Stimulated activated CD8-positive, alpha-beta memory T cell treated with anti-CD3 and anti-CD28 coated beads, Interleukin-7, amount 100 ng/mL, for 24 hours (primary cell): ENCODE measurements around the gene TTC39A.

Experiments
- DNase-seq: peaks from one replicate; pipeline ENCODE4 v3.0.0-alpha.2; 2020; ENCODE audit warnings: low read depth

Gene TTC39A

DNA sequence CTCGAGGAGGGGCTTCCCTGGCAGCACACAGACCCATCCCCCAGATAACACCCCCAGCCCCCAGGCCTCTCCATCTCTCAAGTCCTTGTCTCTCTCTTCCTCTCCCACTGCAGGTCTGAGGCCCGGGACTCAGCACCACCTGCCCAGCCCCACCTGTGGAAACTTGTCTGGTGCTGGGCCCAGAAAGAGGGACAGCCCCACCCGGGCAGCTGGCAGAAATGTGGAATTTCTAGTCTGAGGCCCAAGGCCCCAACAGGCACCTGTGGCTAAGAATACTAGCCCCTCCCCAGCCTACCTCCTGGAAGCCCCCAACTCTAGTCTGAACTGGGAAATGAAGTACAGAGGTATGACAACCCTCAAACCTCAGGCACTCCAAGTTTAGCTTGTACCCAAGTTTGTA lies 15.4 kb downstream of the TTC39A start:
- DNase-seq = no peak

DNA sequence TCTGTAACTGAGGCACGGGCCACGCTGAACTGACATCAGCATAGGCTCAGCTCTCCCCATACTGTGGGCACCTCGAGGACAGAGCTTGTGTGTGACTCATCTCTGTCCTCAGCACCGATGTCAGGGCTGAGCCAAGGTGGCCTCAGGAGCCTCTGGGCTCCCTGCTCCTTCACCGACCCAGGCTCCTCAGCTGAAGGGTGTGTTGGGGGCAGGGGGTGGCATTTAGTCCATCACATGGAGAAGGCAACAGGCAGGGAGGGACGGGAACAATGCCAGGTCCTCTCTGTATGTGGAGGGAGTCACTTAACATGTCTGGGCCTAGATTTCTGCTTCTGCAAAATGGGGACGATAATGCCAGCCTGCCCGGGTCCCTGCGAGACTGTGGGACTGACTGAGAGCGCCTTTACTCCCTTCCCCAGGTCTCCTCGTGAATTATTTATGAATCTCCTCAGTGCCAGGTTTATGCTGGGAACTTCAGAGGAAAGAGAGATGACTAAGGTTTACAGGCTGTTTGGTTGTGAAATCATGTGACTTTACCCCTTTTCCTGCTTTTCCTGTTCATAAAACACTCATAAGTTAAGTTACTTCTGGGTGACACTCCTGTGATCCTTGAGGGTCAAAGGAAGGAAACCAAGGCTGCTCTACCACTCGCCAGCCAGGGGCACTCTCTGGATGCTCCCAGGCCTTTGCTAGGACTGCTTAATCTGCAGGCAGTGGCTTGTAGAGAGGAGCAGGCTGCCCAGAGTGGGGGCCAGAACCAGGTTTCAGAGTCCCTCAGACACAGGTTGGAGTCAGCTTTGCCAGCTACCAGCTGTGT lies 16.2 kb downstream of the TTC39A start:
- no peak for DNase-seq

DNA sequence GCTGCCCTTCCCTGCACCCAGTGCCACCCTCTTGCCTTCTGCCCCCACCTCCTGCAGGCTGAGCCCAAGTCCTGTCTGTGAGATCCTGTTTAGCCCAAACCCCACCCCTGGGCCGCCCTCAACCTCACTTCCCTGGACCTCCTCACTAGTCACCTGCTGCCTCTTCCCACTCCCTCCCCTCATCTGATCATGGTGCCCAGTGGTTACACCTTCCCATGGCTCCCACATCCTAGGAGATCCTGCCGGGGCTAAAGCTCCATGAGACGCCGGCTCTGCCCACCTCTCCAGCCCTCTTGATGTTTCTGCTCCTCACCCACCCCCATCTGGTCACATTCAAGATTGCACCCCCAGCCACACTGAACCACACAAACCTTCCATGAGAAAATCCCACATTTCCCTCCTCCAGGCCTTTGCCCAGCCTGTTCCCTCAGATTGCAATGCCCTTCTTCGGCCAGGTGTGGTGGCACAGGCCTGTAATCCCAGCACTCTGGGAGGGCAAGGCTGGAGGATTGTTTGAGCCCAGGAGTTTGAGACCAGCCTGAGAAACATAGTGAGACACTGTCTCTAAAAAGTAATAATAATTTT lies 17.0 kb downstream of the TTC39A start:
- DNase-seq = no peak

DNA sequence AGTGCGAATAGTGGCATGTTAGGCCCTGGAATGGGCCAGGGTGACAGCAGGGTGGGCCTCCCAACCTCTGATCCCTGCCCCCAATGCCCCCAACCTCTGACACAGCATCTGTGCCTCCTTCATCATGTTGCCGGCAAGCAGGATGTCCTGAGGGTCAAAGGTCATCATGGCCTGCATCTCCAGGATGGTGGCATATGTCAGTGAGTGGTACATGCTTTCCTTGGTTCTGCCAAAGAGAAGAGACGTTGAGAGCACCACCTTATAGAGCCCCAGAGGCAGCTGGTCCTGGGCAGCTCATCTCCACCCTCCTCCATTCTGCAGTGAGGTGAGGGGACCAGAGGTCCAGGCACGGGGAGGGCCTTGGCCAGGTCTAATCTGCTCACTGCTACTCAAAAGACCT lies 17.6 kb downstream of the TTC39A start:
- no peak for DNase-seq

DNA sequence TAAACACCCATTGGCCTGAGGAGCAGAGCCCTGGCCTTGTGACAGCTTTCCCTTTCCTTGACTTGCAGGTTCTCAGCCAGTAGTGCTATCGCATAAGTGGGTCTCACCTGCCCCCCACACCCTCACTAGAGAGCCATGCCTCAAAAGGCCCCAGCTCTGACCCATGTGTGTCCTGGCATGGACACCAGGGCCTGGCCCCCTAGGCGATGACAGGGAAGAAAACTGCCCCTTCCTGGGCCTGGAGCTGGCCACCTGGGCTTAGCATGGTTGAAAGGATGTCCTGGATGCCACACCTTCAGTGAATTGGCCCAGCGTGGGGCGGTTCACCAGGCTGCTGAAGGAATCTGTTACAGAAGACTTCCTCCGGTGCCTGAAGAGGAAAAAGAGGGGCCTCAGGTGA lies 18.5 kb downstream of the TTC39A start:
- no peak for DNase-seq

DNA sequence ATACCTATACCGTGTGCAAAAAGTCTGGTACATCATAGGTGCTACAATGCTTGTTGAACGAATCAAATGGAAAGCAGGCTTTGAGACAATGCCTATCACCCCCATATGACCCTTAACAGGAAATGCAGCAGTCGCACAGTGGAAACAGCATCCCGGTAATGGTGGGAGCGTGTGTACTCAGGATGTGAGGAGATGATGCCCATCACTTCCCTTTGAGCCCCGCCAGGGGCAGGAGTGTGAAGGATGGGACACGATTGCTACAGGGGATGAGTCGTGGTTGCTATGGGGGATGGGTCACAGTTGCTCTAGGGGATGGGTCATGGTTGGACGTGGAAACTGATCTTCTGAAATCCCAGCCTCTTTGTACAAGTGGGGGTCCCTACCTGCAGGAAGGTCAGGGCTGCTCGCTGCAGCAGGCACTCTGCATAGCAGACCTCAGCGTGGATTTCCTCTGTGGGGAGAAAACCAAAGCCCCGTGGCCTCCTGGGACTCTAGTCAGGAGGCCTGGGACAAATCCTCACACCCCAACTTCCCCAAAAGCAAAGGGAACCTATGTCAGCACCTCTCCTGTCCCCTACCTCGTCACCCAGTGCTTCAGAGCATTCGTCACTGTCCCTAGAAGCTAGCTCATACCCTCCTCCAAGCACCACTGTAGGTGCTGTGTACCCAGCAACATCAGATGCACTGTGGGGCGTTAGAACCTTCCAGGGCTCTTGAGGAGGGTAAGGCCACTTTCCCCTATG lies 19.3 kb downstream of the TTC39A start:
- DNase-seq = no peak

DNA sequence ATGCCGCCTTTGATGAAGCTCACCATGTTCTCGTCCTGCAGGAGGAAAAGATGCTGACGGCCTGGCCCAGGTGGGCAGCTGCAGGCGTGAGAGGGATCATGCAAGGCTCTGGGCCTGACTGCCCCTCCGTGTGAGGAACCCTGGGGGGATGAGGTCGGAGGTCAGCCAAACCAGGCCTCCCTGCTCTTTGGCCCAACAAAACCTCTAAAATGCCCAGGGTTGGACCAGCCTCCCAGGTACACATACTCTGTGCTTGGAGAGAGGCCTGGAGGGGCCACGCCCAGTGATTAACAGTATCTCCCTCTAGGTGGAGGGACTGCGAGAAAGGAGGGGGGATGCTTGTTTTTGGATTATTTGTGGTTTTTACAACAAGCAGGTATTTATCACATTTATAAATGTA lies 21.1 kb downstream of the TTC39A start:
- DNase-seq = no peak

DNA sequence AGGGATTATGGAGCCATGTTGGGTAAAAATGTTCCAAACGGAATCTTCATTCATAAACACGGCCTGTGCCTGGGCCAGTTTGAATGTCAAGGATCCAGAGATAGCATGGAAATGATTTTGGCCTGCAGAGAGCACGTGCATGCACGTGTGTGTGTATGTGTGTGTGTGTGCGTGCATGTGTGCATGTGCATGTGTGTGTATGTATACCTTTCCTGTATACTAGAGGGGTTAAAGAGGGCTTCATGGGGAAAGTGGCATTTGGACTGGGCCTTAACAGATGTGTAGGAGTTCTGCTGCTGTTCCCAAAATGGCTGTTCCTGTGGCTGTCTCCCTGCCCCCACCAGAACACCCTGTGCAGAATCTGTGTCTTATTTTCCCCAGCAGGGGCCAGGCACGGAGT lies 21.7 kb downstream of the TTC39A start:
- DNase-seq = no peak

DNA sequence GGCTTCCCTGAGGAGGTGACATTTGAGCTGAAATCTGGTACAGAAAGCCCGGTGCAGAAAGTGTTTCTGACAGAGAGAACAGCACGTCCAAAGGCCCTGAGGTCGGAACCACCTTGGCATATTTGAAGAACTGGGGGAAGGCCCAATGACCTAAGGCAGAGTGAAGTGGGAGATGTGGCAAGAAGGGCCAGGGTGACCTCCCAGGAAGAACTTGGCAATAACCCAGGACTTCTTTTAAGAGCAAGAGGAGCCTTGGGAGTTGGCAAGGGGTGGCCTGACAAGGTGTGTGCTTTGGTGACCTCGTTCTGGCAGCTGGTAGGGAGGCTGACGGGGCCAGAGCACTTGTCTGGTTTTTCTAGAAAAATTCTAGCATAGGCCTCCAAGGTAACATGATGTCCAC lies 23.4 kb downstream of the TTC39A start:
- DNase-seq = no peak

DNA sequence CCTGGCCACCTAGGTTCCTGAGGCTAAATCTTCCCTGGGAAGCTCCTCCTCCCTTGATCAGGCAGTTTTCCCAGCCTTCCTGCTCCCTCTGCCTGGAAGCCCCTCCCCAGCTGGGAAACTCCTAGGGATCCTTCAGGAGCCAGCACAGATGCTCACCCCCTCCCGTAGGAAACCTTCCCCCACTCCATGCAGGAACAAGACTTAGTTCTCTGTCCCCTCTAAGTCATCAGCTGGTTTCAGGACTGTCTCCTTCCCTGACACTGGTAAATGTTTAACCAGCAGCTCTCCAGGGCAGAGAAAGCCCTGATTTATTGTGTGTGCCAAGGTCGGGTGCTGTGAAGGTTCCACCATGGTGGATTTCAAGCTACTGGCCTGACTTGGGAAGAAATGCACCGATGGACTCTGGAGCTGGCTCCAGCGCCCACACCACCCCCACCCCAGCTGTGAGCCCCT lies 25.0 kb downstream of the TTC39A start:
- no peak for DNase-seq

DNA sequence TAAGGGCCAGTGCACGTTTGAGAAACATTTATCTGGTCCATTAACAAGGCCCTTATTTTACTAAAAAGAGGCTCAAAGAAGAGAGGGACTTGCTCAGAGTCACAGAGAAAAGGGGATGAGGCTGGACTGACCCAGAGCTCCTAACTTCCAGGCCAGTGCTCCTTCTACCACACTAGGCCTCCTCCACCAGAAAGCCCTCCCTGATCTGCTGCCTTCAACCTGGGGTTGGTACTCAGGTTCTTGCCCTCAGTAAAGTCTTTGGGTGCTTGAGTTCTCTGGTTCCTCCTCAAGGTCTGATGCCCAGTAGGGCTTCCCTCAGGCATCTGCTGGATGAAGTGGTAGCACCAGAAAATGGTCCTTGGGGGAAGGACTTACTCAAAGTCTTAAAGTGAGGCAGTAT lies 26.0 kb downstream of the TTC39A start:
- DNase-seq = no peak

DNA sequence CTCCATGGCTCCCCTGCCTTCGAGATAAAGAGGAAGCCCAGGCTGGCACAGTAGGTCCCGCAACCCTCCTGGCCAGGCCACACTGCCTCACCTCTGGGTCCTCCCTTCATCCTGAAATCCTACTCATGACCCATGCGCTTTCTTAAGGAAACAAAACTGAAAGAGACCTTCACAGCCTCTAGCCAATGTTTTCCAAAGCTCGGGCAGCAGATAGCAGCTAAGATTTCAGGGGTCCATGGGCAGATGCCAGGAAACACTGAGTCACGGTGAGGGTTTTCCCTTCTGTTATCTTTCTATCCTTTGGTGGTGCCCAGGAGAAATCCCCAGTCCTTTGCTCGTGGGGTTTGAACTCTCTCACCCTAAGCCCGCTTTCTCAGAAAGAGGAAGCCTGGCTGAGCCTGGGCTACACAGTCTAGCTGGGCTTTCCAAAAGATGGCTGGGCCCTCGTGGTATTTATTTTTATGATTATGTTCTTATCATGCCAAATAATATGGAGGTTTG lies 26.6 kb downstream of the TTC39A start:
- no peak for DNase-seq

DNA sequence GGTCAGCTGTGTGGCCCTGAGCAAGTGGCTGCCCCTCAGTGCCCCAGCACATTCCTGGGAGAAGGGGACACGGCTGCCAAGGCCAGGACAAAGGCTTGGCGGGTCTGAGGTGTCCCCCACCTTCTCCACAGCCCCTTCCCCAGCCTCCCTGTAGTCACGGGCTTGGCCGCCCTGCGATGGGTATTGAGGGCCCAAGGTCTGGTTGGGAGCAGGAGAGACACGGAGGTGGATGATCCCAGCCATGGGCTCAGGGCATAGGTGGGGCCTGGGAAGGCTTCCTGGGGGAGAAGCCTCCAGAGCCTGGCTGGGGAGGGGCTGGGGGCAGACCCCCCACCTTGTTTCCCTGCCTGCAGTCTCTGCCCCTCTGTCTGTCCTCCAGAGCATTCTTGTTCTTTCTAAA lies 27.0 kb downstream of the TTC39A start:
- DNase-seq = no peak

DNA sequence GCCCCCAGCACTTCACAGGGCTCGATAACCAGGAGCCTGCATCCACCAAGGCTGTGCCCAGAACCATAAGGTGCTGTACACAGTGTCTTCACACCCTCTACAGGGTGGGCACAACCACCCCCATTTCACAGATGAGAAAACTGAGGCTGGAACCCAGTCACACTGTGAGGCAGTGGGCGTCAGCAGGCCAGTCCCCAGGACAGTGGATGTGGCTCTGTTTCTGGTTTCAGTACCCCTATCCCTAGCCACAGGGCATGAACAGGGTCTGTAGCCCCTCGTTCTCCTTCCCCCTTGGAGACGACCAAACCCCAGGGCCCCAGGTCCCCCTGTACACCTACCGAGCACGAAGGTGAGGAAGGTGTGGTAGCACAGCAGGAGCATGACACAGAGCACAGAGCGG lies 27.6 kb downstream of the TTC39A start:
- no peak for DNase-seq

DNA sequence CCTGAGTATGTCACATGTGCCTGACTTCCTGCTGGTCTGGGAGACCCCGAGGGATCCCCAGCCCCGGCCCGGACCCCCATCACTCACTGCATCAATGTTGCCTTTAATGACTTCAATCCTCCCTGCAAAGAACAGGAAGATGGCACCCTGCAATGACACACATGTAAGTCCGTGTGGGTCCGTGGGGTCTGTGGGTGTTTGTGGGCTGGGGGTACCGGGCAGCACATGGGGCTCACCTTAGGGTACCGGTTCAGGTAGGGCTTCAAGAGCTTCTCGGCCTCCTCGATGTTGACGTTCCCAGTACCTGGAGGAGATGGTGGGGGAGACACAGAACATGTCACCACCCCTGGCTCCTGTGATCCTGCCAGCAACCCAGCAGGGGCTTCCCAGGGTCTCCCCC lies 28.1 kb downstream of the TTC39A start:
- DNase-seq = no peak

DNA sequence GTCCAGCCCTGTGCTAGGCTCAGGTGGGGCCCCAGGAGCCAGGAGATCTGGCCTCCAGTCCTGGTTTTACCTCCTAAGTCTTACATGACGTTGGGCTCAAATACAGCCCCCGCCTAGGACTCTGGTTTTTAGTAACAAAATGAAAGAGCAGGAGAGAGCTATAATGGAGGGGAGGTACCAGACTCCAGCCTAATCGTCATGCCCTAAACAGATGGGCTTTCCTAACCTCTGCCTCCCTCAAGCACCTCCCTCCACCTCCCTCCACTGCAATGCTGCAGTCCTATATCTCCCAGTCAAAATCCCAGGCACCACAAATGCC lies 28.6 kb downstream of the TTC39A start:
- no peak for DNase-seq

DNA sequence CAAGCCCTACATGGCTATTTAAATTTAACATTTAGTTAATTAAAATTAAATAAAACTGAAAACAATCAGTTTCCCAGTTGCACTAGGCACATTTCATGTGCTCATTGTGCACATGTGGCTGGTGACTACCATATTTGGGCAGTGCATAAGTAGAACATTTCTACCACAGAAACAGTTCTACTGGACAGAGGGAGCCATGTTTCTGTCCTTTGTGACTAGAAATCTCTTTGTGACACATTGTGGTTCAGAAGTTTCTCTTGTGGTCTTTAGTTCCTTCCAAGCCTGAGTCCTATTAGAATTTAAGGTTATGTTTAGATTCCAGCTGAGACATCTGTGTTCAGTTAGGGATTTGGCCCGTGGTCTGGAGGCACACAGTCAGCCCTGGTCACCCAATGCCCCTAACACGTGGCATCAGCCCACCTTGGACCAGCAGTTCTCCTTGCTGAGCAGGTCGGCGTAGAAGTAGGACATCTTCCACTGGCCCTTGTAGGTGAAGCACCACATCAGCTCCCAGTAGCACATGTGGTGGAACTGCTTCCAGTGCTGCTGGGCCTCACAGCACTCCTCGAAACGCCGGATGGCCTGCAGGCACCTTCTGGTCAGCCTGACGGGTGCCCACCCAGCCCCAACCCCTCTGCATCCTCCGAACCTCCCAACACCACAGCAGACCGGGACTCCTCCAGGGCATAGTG lies 29.1 kb downstream of the TTC39A start:
- no peak for DNase-seq

DNA sequence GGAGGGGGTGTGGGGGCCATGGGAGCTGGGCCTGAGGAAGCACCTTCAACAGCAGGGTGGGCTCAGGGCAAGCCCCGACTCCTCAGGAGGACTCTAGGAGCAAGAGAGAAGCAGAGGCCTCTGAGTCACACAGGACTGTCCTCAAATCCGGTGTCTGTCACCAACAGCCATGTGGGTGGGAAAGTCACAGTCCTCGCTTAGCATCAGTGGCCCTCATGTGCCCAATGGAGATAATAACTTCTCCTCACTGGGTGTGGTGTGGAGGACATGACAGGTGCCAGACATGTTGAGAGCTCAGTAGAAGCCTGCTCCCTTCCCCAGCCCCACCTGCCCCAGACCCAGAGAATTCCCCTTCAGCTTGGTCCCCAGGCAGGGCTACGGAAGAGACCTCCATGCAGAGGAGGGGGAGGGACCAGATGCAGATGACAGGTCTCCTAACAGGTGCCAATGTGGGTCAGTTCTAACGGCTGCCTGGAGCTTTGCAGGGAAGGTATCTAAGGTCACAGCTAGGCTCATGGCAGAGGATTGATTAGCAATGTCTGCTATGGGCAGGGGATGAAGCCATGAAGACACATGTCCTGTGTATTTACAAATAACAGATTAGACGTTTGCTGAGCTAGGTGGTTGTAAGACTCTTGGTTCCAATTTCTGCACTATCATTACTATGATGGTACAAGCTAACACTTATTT lies 30.2 kb downstream of the TTC39A start:
- no peak for DNase-seq

DNA sequence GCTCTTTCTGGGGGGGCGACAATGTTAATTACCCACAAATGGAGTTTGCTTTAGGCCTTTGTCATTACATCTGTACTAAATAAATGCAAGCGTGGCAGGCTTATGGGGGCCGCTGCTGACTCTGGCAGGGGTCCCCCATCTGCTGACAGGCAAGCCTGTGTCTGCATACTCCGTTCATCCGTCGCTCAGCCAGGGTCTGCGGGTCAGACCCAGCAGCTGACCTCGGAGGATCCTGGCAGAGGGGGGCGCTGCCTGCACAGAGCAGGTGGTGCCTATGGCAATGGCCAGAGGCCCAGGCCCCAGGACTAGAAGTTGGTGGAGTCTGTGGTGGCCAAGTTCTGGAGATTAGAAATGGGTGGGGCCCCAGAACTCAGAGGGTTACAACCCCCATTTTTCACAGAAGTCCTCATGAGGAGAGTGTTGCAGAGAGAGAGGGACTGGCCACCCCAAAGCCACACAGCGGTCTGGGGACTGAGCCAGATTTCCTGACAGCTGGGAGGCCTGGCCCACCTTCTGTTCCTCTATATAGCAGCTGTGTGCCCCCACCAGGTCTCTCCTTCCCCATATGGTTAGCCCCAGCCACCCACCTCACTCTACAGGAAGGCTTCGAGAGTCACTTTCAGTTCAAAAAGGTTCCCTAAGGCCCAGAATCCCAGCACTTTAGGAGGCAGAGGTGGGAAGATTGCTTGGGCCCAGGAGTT lies 31.0 kb downstream of the TTC39A start:
- no peak for DNase-seq

DNA sequence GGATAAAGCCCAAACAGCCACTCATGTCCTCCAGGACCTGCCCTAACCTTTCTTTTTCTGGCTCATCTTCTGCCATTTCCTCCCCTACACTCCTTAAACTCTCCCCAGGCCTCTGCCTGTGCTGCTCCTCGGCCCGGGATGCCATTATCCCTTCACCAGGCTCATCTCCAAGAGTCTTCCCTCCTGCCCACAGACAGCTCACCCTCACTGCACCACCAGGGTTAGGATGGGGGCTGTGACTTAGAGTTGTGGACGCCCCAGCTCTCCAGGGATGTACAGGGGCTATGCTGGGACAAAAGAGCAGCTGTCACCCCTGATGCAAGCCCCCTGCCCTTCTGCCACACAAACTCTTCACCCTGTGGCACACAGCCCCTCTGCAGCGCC lies 32.0 kb downstream of the TTC39A start:
- DNase-seq = no peak
